ENCODE data around the gene FAM120A.
"Not testable (repeated sequence)": the region's sequence is repeated elsewhere in the genome, so short reads cannot be mapped to it uniquely, and the experiment has no call there.

The FAM120A gene, protein sequence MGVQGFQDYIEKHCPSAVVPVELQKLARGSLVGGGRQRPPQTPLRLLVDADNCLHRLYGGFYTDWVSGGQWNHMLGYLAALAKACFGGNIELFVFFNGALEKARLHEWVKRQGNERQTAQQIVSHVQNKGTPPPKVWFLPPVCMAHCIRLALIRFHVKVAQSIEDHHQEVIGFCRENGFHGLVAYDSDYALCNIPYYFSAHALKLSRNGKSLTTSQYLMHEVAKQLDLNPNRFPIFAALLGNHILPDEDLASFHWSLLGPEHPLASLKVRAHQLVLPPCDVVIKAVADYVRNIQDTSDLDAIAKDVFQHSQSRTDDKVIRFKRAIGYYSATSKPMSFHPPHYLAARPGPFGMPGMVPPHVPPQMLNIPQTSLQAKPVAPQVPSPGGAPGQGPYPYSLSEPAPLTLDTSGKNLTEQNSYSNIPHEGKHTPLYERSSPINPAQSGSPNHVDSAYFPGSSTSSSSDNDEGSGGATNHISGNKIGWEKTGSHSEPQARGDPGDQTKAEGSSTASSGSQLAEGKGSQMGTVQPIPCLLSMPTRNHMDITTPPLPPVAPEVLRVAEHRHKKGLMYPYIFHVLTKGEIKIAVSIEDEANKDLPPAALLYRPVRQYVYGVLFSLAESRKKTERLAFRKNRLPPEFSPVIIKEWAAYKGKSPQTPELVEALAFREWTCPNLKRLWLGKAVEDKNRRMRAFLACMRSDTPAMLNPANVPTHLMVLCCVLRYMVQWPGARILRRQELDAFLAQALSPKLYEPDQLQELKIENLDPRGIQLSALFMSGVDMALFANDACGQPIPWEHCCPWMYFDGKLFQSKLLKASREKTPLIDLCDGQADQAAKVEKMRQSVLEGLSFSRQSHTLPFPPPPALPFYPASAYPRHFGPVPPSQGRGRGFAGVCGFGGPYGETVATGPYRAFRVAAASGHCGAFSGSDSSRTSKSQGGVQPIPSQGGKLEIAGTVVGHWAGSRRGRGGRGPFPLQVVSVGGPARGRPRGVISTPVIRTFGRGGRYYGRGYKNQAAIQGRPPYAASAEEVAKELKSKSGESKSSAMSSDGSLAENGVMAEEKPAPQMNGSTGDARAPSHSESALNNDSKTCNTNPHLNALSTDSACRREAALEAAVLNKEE

DNA sequence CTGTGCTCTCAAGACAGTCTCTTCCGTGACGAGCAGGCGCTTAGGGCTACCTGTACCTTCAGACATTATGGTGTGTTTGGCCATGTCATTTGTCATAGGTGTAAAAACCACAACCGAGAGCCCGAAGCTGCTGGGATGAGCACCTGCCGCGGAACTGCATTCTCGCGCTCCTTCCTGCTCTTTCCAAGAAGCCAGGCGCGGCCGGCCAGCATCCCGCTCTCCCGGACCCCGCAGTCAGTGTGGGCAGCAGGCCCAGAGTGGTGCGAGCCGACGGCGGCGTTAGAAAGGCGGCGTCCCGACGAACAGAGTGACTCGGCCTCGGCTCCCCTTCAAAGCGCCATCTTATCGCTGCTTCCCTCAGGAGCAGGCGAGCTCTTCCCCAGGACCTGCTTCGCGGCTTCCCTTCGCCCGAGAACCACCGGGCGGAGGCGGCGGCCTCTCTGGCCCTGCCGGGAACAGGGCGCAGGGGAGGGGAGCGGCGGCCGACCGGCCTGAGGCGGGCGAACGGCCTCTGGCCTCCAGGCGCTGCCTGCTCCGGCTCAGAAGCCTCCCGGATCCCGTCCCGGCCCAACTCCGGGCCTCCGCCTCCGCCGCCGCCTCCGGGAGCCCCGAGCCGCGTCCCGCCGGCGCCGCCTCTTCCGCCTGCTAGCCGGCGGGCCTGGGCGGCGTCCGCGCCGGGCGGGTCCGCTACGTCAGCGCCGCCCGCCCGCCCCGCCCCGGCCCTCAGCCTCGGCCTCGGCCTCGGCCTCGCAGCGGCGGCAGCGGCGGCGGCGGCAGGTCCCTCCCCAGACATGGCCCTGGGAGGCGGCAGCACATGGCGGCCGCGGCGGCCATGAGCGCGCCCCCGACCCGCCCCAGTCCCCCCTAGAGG is at the start of gene FAM120A:
Gene FAM120A, plus strand, starts transcription at position 741 of the 871 bp plus-strand sequence. CDS start 231 bp downstream, outside the sequence.
- DNase-seq, result peak; percentile 38

DNA sequence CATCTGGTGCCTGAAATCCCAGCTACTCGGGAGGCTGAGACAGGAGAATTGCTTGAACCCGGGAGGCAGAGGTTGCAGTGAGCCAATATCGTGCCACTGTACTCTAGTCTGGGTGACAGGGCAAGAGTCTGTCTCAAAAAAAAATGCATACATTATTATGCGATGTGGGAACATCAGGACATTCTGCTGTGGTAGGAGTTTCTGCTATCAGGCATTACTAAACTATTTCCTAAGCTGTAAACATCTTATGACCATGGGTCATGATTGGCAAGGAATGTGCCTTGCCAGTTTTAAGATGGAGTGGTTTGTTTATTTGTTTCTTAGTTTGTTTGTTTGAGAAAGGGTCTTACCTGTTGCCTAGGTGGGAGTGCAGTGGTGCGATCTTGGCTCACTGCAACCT is 45.1 kb upstream of the FAM120A start:
- DNase-seq, result no peak

DNA sequence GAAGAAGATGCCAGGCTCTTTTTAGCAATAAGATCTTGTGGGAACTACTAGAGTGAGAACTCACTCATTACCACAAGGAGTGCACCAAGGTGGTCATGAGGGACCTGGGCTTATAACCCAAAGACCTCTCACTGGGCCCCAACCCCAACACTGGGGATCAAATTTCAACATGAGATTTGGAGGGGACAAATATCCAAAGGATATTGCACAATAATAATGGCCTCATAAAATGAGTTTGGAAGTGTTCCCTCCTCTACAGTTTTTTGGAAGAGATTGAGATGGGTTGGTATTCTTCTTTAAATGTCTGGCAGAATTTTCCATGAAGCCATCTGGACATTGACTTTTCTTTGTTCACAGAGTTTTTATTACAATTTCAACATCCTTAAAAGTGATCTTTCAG is 38.0 kb upstream of the FAM120A start:
- no peak for DNase-seq

DNA sequence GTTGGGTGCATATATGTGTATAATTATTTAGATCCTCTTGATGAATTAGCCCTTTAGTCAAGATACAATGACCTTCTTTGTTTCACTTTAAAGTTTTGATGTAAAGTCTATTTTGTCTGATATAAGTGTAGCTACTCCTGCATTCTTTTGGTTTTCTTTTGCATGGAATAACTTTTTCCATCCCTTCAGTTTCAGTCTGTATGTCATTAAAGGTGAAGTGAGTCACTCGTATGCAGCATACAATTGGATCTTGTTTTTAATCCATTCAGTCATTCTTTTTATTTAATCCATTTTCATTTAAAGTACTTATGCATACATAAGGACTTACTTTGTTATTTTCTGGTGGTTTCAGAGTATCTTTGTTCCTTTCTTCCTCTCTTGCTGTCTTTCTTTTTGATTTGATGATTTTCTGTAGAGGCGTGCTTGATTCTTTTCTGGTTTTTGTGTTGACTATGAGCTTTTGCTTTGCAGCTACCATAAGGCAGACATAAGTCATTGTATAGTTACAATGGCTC is 36.3 kb upstream of the FAM120A start:
- no peak for DNase-seq

DNA sequence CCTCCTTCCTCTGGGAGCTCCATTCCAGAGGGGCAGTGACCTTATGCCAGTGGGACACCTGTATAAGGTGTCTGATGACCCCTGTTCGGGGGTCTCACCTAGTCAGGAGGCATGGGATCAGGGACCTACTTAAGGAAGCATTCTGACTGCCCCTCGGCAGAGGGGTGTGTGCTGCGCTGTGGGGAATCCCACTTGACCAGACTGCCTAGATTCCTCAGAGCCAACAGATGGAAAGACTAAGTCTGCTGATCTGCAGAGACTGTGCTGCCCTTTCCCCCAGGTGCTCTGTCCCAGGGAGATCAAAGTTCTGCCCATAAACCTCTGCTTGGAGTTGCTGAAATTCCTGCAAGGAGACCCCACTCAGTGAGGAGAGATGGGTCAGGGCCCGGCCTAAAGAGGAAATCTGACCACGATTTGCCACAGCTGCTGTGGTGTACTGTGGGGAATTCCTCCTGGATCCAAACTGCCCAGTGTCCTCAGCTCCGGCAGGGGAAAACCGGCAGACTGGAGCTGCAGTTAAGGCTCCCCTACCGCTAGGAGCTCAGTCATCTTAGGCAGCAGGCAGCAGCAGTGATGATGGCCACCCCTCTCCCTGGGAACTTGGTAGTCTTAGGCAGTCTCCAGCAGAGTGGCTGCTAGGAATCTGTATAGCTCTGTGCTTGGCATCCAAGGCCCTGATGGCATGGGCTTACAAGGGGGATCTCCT is 34.8 kb upstream of the FAM120A start:
- no peak for DNase-seq

DNA sequence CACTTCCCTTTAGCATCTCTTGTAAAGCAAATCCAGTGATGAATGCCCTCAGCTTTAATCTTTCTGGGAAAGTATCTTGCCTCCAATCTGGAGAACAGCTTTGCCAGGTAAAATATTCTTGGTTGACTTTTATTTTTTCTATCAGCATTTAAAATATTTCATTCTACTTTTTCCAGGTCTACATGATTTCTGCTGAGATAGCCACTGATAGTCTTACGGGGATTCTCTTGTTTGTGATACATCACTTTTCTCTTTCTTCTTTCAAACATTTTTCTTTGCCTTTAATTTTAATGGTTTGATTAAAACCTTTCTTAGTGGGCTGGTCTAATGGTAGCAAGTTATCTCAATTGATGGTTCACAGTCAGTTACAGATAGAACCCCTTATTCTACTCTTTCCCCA is 33.9 kb upstream of the FAM120A start:
- DNase-seq, result no peak

DNA sequence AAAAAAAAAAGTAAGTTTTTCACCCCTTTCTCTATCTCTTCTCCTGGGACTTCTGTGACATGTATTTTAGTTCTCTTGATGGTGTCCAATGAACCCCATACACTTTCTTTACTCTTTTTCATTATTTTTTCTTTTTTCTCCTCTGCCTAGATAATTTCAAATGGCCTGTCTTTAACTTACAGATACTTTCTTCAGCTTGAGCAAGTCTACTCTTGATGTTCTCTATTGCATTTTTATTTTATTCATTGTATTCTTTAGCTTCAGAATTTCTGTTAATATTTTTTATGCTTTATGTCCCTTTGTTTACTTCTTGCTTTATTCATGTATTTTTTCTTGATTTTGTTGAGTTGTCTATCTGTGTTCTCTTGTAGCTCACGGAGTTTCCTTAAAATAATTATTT is 32.5 kb upstream of the FAM120A start:
- no peak for DNase-seq

- DNase-seq, result no peak
Observed at GRCh38 chr9:93422977-93423616, 28.4 kb upstream of the FAM120A start.

DNA sequence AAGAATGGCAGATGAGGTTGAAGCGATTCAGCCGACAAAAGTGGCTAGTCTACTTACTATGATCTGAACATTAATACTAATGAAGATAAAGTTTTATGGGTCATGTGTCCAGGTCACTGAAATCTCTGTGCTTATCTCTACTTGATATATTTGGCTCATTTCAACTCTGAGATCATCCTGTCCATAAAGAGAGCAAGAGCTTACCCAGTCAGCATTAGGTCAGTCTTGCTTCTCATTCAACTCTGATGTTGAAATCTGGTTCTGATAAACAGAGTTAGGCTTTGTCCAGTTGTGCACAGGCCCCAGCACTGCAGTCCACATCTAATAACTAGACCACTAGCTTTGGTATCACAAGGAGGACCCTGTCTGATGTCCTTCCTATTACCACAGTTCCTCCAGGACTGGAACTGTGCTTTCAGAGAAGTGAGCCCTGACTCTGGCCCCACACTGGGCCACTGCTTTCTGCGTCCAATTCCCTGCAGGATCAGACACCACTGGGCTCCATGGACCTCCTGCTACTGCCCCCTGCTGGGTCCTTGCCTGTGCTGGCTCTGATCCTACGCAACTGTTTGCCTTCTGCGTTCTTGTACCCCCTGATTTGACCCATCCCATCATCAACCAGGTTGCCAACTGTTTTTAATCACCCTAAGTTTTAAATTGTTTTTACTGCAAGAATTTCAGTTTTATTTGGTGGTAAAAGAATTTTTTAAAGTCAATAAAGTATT is 23.7 kb upstream of the FAM120A start:
- no peak for DNase-seq

GRCh38 chr9:93431539-93432105 is 19.9 kb upstream of the FAM120A start:
- no peak for DNase-seq

GRCh38 chr9:93432964-93433363 is 18.5 kb upstream of the FAM120A start:
- DNase-seq, result no peak

DNA sequence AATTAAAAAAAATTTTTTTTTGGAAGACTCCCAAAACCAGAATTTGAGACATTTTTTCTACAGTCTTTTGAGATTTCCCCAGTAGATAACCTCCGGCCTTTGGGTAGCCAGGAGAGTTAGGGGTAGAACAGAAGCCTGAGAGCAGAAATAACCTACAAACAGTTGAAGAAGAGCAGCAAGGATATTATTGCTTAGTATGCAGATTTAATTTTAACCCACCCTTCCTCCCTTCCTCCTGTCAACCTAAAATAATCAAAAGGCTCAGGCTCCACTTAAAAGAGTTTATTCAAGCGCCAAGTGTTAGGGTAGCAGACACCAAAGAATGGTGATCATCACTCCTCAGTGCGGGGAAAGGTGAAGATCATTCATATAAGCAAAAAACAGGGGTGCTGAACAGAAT is 17.4 kb upstream of the FAM120A start:
- no peak for DNase-seq

- no peak for DNase-seq
Observed at GRCh38 chr9:93435386-93435785, 16.1 kb upstream of the FAM120A start.

DNA sequence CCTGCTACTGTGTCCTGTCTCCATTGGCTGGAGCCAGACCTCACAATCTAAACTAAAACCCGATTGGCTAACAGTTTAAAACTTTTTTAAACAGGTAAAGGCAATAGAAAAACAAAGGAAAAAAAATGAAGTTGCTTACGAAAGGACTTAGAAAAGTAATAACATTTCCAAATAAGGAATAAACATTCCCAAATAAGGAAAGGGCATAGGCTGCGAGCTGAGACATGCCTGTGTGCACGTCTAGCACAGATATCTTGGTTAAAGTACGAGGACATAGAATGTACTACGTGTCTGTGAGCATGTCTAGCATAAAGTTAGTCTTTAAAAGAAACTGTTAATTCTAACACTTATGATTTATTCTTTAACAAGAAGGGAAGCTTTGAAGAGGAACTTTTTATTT is 15.3 kb upstream of the FAM120A start:
- DNase-seq, result no peak

DNA sequence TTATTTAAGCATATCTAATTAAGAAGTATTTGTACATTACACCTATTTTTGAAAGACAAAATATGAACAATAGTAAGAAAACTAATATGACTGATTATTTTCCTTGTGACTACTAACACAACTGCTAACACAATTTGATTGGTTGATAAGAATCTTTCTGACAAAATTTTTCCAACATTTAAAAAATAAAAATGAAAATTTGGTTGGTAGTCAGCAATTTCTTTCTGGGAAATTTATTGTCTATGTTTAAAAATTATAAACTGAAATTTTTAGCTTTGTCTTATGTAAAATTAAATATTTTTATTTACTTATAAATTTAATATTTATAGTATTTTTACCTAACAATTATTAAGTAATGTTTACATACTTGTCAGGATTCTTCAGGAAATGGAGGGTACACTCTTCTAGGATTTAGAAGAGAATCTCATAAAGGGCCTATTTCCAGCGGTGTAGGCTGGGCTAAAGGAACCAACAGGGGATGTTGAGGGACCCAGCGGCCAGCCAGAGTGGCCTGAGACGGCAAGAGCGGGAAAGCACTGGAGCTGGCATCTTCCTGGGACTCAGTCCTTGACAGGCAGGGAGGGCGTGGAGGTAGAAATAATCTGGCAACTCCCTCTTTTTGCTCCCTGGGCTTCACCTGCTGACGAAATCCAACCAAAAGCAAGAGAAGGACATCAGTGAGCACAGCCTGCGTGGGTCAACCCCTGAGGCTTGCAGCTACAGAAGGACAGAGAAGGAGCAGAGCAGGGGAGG is 14.7 kb upstream of the FAM120A start:
- no peak for DNase-seq

DNA sequence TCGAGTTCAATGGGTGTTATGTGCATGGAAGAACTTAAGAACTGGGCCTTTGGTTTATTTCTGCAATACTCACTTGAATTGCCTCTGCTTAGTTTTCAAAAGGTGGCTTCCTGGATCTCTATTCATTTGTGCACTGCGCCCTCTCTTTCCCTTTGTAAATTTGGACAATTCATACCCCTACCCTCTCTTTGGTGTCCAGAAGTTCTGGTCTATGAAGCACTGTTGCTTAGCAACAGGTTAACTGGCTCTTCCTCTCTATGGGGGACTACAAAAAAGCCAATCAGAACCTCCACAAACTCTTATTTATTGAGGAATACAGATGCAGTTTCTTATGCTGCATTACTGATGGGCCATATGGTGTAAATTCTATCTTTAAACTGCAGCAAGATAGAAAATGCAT is 13.5 kb upstream of the FAM120A start:
- no peak for DNase-seq

- not testable (repeated sequence) for DNase-seq
Observed at GRCh38 chr9:93439301-93439700, 12.2 kb upstream of the FAM120A start.

DNA sequence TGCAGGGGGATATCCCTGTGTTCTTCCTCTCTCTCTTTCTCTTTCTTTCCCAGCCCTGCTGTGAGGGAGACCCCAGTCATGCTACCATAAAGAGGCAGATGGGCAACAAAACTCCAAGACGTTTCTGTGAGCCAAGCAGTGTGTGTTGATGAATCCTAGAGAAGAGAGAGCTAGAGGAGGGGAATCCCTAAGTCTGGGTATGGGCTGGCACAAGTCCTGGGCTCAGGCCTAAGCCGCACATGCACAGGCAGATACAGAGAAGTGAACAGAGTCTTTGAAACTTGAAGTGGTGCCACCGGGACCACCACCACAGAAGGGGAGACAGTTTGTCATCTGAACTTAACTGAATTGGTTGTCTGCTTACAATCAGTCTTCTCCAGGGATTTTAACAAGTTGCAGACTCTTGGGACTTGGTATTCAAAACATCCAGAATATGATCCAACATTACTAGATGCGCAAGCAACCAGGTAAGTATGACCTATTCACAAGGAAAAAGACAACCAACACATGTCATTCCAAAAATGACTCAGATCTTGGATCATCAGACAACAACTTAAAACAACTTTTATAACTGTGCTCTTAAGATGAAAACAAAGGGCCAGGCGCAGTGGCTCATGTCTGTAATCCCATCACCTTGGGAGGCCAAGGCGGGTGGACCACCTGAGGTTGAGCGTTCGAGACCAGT is 10.4 kb upstream of the FAM120A start:
- no peak for DNase-seq

DNA sequence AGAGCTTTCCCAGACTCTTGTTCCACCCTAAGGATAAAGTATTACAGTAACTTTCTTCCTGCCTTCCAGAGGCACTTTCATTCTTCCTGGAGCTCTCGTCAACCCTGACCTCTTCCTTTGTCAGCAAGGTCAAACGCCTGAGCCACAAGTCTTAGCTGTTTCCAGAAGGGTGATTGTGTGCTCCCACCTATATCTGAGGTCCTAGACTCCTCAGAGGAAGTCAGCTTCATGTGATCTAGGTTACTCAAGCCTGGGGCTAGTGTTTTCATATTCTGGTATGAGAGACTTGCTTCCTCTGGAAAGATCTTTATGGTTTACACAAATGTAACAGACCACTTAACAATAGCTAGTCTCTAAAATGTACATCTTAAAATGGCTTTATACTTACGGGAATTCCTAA is 5.4 kb upstream of the FAM120A start:
- no peak for DNase-seq

Measured in activated T-cell treated with anti-CD3 and anti-CD28 coated beads for 4 hours (primary cell).